Heart left ventricle (tissue), 13 donors: ENCODE data around the gene WDR36.

Experiments
- POLR2A ChIP-seq, 2 donors: fragments of 450-650 bp; IDR thresholded peaks; one replicate each; pipeline ENCODE4 v1.6.1; 2017; ENCODE audit warnings: antibody characterized with exemption in 2 of 2, mild to moderate bottlenecking in 2 of 2, moderate library complexity in 2 of 2
- TF ChIP-seq, protein P1 (sequence below), 12 donors: fragments of 200-600 bp; sonication (generic) in 4 of 12; IDR thresholded peaks; one replicate each; pipeline versions ENCODE4 v1.5.0 to v1.8.0; 2018 to 2022; ENCODE audit warnings: antibody characterized with exemption in 12 of 12, mild to moderate bottlenecking in 5 of 12
- donor health status: ischemic (EF 13 %, LVEDD 7.1; RV severe dilation, severe dysfunction).
- donor health status: DM: no; HTN: yes; CAD: no.
- donor health status: DM: no; HTN: no; CAD: no.
- donor health status: ischemic (EF 25% LVEDD 6.9; RV normal size, moderate dysfunction).
- donor health status: ischemic (EF 25% LVEDD 5.7; RV mildly dilated, moderate dysfunction).
- donor health status: ischemic (EF 35%, LVEDD 5.7; RV mildly dilated, moderate dysfunction).
- donor health status: nonischemic (EF 11% LVEDD 7.7; RV severe dilation, severe dysfunction).
- donor health status: DM: yes; HTN: yes; CAD: no.
- donor health status: PGD.
- donor health status: ischemic (EF 29% LVEDD 5.4; RV normal size, mild dysfunction).
- donor health status: nonischemic (EF 23%, LVEDD 6.1; RV moderate dilation, normal function).

DNA sequence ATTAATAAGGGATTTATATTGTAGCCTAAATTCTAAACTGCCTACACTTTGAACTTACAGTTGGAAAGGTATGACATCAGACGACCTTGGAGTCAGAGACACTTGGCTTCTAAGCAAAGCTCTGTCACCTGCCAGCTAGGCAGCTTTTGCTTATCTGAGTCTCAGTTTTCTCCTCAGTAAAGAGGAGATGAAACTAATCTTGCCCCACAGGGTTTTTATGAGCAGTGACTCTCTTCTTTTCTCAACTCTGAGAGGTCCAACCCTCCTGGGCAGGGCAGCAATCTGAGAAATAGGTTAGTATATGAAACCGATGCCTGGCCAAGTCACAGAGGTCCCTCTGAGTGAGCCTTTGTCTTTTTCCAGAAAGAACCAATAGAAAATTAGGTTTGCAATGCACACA lies 53.9 kb downstream of the WDR36 start:
- TF ChIP-seq, protein P1, sequence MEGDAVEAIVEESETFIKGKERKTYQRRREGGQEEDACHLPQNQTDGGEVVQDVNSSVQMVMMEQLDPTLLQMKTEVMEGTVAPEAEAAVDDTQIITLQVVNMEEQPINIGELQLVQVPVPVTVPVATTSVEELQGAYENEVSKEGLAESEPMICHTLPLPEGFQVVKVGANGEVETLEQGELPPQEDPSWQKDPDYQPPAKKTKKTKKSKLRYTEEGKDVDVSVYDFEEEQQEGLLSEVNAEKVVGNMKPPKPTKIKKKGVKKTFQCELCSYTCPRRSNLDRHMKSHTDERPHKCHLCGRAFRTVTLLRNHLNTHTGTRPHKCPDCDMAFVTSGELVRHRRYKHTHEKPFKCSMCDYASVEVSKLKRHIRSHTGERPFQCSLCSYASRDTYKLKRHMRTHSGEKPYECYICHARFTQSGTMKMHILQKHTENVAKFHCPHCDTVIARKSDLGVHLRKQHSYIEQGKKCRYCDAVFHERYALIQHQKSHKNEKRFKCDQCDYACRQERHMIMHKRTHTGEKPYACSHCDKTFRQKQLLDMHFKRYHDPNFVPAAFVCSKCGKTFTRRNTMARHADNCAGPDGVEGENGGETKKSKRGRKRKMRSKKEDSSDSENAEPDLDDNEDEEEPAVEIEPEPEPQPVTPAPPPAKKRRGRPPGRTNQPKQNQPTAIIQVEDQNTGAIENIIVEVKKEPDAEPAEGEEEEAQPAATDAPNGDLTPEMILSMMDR (IDR thresholded peaks at IDR 0.05): no peak
- no peak for TF ChIP-seq POLR2A (IDR thresholded peaks at IDR 0.05)
